ENCODE results near the gene TEX53.

Gene TEX53

DNA sequence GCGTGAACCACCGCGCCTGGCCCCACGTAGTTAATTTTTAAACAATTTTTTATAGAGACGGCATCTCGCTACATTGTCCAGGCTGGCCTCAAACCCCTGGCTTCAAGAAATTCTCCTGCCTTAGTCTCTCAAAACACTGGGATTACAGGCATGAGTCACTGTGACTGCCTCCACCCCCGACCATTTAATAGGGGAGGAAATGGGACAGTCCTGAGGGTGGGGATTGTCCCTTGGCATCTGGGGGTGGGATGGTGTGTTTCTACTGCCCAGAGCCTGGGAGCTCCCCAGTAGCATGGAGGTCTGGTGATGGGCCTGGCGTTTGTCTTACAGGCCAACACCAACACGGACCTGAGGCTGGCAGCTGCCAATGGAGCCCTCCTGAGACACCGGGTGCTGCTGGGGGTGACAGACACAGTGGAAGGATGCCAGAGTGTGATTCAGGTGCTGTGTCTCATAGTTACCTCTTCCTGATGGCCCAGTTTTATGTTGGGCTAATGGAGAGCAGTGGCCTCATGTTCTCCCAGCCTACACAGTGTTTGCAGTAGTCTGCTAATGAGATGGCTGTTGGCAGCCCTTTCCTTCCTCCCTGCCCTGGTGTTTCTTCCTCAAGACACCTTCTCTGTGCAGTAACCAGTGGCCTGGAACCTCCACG is 24.0 kb downstream of the TEX53 start:
- Mint-ChIP-seq H3K4me3 (no peak overlapping the region), H3K9me3 (ENCODE audit: low read depth) (no peaks in the 10 kb centered on the region), H3K27me3 (no peaks in the 10 kb centered on the region), H3K4me1 (ENCODE audit: low read depth) (no peaks in the 10 kb centered on the region), H3K27ac (no peak overlapping the region), H3K36me3 (peaks cover 7% of the 10 kb centered on the region)

DNA sequence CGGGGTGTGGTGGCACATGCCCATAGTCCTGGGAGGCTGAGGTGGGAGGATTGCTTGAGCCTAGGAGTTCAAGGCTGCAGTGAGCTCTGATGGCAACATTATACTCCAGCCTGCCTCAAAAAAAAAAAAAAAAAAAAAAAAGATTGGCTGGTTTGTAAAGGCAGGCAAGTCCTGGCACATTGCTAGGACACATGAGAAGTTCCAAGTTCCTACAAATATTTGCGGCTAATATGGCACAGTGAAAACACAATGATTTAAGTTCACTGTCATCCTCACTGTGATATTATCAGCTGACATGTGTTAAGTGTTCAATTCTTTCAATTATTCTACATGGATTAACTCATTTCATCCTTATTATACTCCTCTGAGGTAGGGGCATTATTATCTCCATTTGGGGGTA is 26.4 kb downstream of the TEX53 start:
- H3K4me1 Mint-ChIP-seq (ENCODE audit: low read depth) = no peaks in the 10 kb centered on the region
- no peak overlapping the region for H3K27ac Mint-ChIP-seq
- H3K4me3 Mint-ChIP-seq = no peak overlapping the region
- no peaks in the 10 kb centered on the region for H3K9me3 Mint-ChIP-seq (ENCODE audit: low read depth)
- H3K27me3 Mint-ChIP-seq = no peaks in the 10 kb centered on the region
- peaks cover 8% of the 10 kb centered on the region for H3K36me3 Mint-ChIP-seq

DNA sequence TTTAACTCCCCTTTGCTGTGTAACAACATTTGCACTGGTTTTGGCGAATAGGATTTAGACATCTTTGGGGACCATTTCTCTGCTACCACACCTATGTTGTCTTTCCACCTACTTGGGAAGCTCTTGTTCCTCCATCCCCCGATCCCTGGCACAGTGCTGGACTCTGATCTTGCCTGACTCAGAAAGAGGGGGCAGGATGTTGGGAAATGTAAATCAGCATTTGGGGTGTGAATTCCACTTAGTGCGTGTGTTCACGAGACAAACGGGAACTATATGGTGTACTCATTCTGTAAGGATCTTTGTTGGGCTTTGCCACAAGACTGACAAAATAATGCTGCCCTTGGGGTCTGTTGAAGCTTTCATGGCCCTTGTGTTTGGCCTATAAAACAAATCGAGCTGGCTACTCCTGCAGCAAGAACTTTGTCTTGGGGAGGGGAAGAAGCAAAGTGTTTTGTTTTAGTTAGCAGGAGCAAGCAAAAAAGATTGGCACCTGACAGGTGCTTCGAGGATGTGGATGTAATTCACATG is 28.0 kb downstream of the TEX53 start:
- Mint-ChIP-seq H3K27ac (no peak overlapping the region), H3K27me3 (no peaks in the 10 kb centered on the region), H3K4me1 (ENCODE audit: low read depth) (no peaks in the 10 kb centered on the region), H3K4me3 (no peak overlapping the region), H3K9me3 (ENCODE audit: low read depth) (no peaks in the 10 kb centered on the region), H3K36me3 (peaks cover 10% of the 10 kb centered on the region)

DNA sequence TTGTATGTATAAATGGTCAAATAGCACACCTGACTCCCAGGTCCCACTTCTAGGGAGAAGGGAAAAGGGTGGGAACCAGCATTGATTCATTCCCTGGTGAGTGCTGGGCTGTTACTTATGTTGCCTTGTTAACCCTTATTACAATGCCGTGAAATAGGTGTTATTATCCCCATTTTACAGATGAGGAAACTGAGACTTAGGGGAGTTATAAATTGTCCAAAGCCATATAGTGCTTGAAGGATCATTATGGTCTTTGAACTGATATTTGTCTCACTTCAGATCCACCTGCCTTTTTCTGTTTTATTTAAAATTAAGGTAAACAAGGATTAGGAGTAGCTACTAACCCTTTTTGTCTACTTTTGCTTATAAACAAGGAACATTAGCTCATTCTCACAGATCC is 30.1 kb downstream of the TEX53 start:
- Mint-ChIP-seq H3K9me3 (ENCODE audit: low read depth) (no peaks in the 10 kb centered on the region), H3K4me1 (ENCODE audit: low read depth) (no peaks in the 10 kb centered on the region), H3K4me3 (no peak overlapping the region), H3K27me3 (no peaks in the 10 kb centered on the region), H3K36me3 (peaks cover 12% of the 10 kb centered on the region), H3K27ac (no peak overlapping the region)

DNA sequence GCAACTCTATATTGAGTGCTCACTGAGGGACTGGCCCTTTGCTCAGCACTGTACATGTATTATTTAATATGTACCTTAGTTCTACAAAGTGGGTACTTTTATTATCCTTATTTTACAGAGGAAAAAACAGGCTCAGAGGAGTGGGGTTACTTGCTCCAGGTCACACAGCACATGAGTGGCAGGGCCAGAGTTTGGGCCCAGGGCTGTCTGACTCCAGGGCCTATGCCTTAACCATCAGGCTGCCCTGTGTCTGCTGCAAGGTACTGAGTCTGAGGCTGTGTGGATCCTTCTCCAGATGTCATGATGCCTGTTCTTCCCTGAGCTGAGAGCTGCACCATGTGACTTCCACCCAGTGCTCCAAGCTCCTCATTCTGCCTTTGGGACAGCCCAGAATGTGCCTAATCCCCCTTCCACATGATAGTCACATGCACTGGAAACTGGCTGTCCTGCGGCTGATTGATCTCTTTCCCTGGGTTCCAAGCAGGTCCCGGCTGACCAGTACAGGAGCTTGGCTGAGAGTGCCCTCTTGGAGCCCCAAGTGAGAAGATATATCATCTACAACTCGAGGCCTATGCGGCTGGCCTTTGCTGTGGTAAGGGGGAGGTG is 31.1 kb downstream of the TEX53 start:
- Mint-ChIP-seq H3K27ac (no peak overlapping the region), H3K4me3 (no peak overlapping the region), H3K36me3 (peaks cover 18% of the 10 kb centered on the region)

DNA sequence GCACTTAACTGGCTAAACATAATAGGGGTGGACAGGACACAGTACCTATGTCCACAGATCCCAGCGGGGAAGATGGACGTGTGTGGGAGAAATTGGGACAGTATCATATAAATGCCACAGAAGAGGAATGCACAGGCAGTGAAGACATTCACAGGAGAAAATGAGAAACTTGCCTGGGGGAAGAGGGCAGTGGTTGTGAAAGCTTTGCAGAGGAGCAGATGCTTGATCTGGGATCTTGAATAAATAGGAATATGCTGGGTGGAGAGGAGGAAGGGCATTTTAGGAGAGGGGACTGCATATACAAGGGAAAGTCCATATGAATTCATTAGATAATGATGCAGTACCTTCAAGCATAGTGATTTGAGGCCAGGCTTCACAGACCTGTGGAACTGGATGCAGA is 32.9 kb downstream of the TEX53 start:
- Mint-ChIP-seq H3K9me3 (ENCODE audit: low read depth) (no peaks in the 10 kb centered on the region), H3K4me1 (ENCODE audit: low read depth) (peaks cover 7% of the 10 kb centered on the region), H3K4me3 (no peak overlapping the region), H3K27ac (no peak overlapping the region), H3K36me3 (peaks cover 19% of the 10 kb centered on the region), H3K27me3 (no peaks in the 10 kb centered on the region)

More for the DNA sequence above, 31.1 kb downstream of the TEX53 start:
- Mint-ChIP-seq H3K9me3 (ENCODE audit: low read depth) (no peaks in the 10 kb centered on the region), H3K4me1 (ENCODE audit: low read depth) (peaks cover 4% of the 10 kb centered on the region), H3K27me3 (no peaks in the 10 kb centered on the region)

DNA sequence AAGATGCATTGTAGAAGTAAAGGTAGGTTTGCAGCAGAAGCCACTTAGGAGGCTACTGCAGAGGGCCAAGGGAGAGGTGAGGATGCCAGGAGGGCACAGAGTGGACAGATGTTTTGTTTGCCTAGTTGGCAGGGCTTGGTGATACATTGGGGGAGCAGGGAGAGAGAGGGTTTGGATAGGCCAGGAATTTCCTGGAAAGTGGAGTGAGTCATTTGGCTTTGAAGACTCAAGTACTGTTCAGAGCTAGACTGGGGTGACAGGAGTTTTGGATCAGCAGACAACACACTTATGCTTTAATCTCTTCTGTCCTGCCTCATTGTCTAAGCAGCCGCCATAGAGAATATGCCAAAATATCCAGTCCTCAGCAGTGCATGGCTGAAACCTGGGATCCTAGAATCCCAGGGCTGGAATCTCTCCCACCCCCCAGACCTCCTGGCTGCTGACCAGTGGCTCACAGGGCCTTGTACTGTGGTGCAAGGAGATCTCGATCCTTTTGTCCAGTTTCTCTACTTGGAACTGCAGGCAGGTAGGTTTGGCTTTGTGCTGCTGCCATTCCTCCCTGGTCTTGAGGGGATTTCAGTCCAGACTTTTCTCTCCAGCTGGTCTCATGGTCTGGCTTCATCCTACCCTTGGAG is 35.5 kb downstream of the TEX53 start:
- H3K4me1 Mint-ChIP-seq (ENCODE audit: low read depth) = peaks cover 22% of the 10 kb centered on the region
- H3K9me3 Mint-ChIP-seq (ENCODE audit: low read depth) = no peaks in the 10 kb centered on the region
- H3K36me3 Mint-ChIP-seq = peaks cover 19% of the 10 kb centered on the region
- H3K4me3 Mint-ChIP-seq = no peak overlapping the region
- H3K27ac Mint-ChIP-seq = no peak overlapping the region
- no peaks in the 10 kb centered on the region for H3K27me3 Mint-ChIP-seq

DNA sequence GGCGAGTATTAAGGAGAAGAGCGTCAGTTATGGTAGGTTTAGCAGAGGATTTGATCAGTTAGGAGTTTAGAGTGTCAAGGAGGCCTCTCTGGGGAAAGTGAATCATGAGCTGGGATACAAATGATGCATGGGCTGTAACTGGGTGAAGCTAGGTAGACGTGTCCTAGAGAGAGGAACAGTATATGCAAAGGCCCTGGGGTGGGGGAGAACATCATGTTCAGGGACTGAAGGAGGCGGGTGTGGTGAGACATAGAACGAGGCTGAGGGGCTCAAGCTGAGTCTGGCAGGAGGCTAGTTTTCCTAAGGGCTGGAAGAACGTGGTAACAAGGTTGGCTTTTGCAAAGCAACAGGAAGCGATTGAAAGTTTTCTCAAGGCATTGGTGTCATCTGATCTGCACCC is 36.0 kb downstream of the TEX53 start:
- no peaks in the 10 kb centered on the region for H3K27me3 Mint-ChIP-seq
- no peak overlapping the region for H3K4me3 Mint-ChIP-seq
- H3K4me1 Mint-ChIP-seq (ENCODE audit: low read depth) = peaks cover 26% of the 10 kb centered on the region
- H3K9me3 Mint-ChIP-seq (ENCODE audit: low read depth) = no peaks in the 10 kb centered on the region
- no peak overlapping the region for H3K27ac Mint-ChIP-seq
- H3K36me3 Mint-ChIP-seq = peaks cover 19% of the 10 kb centered on the region

DNA sequence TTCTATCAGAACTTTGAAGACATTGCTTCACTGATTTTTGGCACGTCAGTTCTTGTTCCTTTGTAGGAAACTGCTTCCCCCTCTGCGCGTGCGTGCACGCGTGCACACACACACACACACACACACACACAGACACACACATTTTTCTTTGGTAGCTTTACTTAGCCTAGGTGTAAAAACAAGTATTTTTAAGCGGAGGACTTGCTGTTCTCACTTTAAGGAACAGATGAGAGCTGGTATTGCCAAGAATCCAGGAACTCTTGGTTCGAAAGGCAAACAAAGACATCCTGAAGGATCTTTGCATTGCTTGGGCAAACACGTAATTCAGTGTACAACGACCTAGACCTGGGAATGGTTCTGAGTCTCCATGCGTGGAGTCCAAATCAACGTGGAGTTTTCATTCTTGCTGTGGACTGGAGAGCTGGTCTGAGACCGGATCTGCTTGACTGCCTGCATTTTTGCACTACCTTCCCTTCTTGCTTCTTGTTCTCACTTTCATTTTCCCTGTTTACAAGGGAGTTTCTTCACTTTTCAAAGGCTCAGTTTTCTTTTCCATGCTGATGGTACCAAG is 38.3 kb downstream of the TEX53 start:
- H3K36me3 Mint-ChIP-seq = peaks cover 16% of the 10 kb centered on the region
- H3K27ac Mint-ChIP-seq = peak overlapping the region; percentile 84
- peak overlapping the region; percentile 79 for H3K4me3 Mint-ChIP-seq
- H3K27me3 Mint-ChIP-seq = no peaks in the 10 kb centered on the region
- no peaks in the 10 kb centered on the region for H3K9me3 Mint-ChIP-seq (ENCODE audit: low read depth)
- peaks cover 36% of the 10 kb centered on the region for H3K4me1 Mint-ChIP-seq (ENCODE audit: low read depth)

DNA sequence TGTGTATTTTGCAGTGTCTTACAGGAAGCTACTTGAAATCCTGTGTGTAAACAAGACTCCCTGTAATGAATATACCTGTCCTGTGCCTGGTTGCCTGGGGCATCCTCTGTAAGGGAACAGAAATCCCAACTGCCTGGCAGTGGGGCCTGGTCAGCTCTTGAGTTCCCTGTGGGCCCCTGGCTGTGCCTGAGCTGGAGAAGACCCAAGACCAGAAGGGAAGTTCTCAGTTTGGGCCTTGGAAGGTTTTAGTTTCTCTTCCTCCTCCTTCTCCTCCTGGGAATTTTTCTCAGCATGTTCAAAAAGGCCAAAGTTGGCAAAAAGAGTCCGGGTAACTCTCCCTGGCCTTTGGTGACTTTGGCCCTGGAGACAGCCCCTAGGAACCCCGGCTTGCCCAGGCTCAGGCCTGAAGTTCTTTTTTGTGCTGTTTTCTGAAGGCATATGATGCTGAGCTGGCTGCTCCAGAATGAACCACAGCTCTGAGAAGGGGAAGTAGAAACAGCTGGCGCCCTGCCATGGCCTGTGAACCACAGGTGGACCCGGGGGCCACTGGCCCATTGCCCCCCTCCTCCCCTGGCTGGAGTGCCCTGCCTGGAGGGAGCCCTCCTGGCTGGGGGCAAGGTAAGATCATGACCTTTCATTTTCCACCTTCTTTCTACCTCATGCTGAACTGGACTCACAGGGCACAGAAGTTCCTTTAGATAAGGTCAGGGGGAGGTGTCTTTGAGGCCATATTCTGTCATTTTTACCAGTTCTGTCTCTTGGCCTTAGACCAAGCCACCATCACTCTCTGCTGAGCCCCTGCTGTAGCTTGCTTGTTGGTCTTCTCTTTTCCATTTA is 40.7 kb downstream of the TEX53 start:
- no peaks in the 10 kb centered on the region for H3K9me3 Mint-ChIP-seq (ENCODE audit: low read depth)
- peak overlapping the region; percentile 73 for H3K27ac Mint-ChIP-seq
- H3K4me1 Mint-ChIP-seq (ENCODE audit: low read depth) = peaks cover 60% of the 10 kb centered on the region
- H3K27me3 Mint-ChIP-seq = no peaks in the 10 kb centered on the region
- peaks cover 13% of the 10 kb centered on the region for H3K36me3 Mint-ChIP-seq
- H3K4me3 Mint-ChIP-seq = peak overlapping the region; percentile 30

DNA sequence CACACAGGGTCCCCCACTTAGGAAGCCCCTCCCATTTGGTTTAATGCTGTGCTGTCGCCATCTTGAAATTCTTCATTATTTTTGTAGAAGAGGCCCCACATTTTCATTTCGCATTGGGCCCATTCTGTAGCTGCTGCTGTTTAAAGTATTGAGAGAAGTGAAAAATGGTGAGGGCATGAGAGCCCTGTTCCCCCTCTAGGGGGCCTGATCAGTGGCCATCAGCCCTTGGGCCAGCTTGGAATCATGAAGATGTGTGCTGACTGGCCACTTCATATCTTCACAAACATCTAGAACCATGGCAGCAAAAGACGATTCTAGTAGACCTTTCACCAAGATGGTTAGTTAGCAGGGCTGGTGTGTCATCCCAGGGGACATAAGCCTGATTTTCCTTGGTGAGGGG is 43.2 kb downstream of the TEX53 start:
- Mint-ChIP-seq H3K27me3 (no peaks in the 10 kb centered on the region), H3K36me3 (peaks cover 3% of the 10 kb centered on the region), H3K9me3 (ENCODE audit: low read depth) (no peaks in the 10 kb centered on the region), H3K4me1 (ENCODE audit: low read depth) (peaks cover 64% of the 10 kb centered on the region), H3K4me3 (no peak overlapping the region), H3K27ac (no peak overlapping the region)

DNA sequence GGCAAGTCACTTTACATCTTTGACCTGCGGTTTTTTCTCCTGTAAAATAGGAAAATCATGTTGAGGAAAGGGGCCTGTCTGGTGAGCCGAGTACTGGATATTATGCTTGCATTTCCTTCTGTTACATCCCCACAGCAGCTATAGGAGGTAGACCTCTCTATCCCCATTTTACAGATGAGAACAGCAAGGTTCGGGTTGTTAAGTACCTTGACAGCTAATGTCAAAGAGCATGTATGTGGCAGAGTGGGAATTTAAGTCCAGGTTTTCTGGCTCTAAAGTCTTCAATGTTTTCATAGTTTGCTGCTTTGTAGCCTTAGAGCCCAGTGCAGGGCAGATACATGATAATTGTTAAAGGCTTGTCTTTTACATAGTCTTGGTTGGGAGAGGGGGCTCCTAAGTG is 43.7 kb downstream of the TEX53 start:
- H3K27me3 Mint-ChIP-seq = no peaks in the 10 kb centered on the region
- peaks cover 3% of the 10 kb centered on the region for H3K36me3 Mint-ChIP-seq
- peaks cover 61% of the 10 kb centered on the region for H3K4me1 Mint-ChIP-seq (ENCODE audit: low read depth)
- no peaks in the 10 kb centered on the region for H3K9me3 Mint-ChIP-seq (ENCODE audit: low read depth)
- peak overlapping the region; percentile 91 for H3K4me3 Mint-ChIP-seq
- peak overlapping the region; percentile 92 for H3K27ac Mint-ChIP-seq

DNA sequence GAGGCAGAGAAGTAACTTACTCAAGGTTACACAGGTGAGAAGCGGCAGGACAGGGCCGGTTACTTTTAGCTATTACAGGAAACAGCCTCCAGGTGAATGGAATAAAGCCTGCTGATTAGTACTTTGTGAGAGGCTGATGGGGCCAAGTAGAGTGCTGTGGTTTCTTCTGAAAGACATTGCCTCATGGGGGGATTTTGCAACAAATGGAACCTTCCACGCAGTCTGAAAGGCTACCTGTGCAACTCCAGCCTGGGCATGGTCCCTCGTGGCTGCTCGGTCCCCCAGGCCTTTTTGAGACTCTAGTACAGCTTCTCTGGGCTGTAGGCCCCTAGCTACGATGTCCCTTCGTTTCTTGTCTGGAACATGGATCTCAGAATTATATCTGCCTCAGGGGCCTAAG is 44.5 kb downstream of the TEX53 start:
- H3K27me3 Mint-ChIP-seq = no peaks in the 10 kb centered on the region
- peaks cover 3% of the 10 kb centered on the region for H3K36me3 Mint-ChIP-seq
- H3K27ac Mint-ChIP-seq = peak overlapping the region; percentile 92
- peaks cover 55% of the 10 kb centered on the region for H3K4me1 Mint-ChIP-seq (ENCODE audit: low read depth)
- H3K4me3 Mint-ChIP-seq = peak overlapping the region; percentile 91
- H3K9me3 Mint-ChIP-seq (ENCODE audit: low read depth) = no peaks in the 10 kb centered on the region

DNA sequence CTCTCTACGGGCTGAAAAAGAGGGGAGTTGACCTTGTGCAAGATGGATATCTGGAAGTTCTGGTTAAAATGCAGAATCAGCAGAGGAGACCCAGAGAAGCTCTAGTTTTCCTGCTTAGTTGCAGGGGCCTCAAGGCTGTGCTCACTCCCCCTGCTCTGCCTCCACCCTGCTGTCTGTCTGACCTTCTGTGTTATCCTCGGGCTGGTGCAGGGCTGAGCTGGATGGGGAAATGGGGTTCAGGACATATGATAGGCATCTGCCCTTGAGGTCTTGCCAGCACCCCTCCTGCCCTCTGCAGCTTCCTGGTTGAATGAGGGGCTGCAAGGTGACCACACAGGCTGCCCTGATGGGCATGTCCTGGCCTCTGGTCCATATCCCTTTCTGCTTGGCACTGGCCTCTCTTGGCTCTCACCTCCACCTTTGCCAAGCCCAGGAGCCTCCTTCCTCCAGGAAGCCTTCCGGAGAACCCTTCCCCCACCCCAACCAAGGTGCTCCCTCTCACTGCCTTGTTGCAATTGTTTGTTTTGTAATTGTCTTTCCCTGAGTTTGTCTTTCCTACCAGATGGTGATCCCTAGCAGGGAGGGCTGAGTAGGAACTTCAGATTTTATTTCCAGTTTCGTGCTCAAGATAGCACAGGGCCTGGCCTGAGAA is 45.2 kb downstream of the TEX53 start:
- peak overlapping the region; percentile 92 for H3K27ac Mint-ChIP-seq
- H3K27me3 Mint-ChIP-seq = no peaks in the 10 kb centered on the region
- peak overlapping the region; percentile 91 for H3K4me3 Mint-ChIP-seq

More for the DNA sequence above, 45.2 kb downstream of the TEX53 start:
- H3K36me3 Mint-ChIP-seq = peaks cover 3% of the 10 kb centered on the region
- H3K4me1 Mint-ChIP-seq (ENCODE audit: low read depth) = peaks cover 55% of the 10 kb centered on the region
- H3K9me3 Mint-ChIP-seq (ENCODE audit: low read depth) = no peaks in the 10 kb centered on the region
